HuH-7 (cell line): ENCODE measurements around the gene CAPZB.

Source experiments
- DNase-seq: peaks from one replicate; pipeline ENCODE4 v3.0.0; 2011; ENCODE audit warnings: low spot score

The CAPZB gene

GRCh38 chr1:19345391-19345790, 139.9 kb downstream of the CAPZB start:
- DNase-seq = no peak

- DNase-seq = no peak
Measured at GRCh38 chr1:19344831-19345230, 140.5 kb downstream of the CAPZB start.

DNA sequence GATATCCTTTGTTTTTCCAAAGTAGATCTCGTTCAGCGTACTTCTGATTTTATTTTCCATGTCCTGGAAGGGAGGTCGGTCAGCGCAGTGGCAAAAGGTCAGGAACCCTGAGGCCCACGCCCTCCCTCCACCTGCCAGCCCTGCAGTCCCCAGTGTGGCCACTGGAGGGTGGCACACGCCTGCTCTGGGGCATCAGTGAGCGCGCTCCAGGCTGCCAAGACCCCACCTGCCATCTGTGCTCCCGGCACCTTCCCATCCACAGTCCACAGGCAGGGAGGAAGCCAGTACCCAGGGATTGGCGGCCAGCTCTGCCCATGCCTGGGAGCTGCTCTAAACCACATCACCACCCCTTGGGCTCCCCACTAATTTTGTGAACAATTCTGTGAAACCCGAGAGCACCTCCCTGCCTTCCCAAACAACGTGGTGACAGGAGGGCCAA, 140.9 kb downstream of the CAPZB start:
- peak; percentile 85 for DNase-seq

DNA sequence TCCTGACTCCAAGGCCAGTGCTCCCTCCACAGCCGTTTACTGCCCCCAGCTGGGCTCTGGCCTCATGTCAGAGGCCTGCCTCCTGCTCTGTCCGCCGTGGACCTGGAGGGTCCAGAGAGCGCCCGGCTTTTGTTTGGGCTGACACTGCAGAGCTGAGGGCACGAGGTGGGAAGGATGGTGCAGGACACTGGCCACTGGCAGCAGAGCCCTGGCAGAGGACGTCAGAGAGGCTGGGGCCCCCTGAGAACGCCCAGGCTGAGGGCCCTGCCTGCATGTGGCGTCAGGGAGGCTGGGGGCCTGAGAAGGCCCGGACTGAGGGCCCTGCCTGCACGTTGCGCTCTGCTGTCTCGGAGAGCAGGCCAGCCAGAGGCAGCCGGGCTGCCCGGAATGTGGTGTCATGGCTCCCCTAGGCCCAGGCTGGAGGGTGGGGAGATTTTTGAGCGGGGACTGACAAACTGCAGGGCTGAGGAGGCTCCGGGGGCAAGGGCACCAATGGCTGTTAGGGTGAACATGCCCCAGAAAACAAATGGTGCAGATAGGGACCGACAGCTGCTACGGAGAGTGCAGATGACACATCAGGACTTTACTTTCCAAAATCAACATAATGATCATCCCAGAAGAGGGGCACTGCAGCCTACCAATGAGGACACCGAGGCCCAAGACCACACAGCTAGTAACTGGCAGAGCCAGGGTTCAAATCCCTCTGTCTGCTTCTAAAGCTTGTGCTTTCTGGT, 141.6 kb downstream of the CAPZB start:
- no peak for DNase-seq

DNA sequence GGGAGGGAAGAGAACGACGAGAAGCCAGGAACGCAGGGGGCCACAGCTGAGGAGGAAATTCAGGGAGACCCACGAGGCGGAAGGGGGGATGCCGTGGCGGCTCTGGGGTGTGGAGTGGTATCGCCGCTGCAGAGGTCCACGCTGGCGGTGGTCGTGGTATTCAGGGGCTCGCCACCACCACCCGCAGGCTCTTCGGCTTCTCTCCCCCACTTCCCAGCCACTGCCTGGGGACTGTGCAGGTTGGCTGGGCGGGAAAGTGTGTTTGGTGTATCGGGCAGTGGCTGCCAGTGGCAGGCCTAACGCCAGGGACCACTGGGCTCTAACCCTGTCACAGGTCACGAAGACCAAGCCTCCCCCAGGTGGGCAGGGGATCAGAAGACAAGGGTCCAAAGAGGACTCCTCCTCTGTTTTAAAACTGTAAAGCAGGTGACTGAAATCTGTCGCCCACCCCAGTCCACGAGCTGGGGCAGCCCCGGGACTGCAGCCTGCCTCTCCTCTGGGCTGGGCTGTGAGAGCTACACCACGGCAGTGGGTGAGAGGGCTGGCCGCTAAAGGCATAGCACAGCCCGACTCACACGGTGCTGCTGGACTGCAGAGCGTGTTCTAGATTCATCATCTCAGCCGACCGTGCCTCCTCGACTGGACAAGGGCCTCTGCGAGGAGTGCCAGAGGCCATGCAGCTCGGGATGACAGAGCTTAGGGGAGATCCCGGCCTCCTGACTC, 142.3 kb downstream of the CAPZB start:
- no peak for DNase-seq

GRCh38 chr1:19342062-19342750, 143.1 kb downstream of the CAPZB start:
- DNase-seq = no peak

- peak; percentile 97 for DNase-seq
Measured at GRCh38 chr1:19341201-19342061, 143.9 kb downstream of the CAPZB start.

- DNase-seq = no peak
Measured at GRCh38 chr1:19340387-19340937, 144.9 kb downstream of the CAPZB start.

DNA sequence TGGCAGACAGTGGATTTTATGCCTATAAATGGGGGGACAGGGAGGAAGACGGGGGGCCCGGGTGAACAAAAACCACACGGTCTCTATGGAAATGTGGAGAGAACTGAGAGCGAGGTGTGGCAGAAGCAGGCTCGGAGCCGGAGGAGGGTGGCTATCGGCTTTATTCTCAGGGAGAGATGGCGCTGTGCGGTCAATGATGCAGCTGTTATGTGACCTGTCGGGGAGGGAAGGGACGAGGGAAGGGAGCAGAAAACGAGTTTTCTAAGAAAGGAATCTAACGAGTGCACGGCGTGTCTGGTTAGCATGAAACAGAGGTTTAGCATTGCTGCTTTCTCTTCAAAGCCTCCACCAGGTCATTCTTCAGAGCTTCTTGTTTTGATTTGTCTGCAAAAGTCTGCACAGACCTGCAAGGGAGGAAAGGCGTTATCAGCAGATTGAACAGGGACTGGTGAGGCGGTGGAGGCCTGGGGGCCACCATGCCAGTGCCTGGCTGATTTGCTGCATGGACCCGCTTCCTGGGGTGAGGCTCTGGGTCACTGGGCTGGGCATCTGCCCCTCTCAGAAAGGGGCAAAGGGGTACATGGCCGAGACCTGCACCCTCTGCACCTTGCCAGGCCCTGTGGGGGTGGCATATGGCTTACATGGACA, 146.0 kb downstream of the CAPZB start:
- no peak for DNase-seq

- DNase-seq = peak; percentile 81
Measured at GRCh38 chr1:19338323-19338762, 147.0 kb downstream of the CAPZB start.

DNA sequence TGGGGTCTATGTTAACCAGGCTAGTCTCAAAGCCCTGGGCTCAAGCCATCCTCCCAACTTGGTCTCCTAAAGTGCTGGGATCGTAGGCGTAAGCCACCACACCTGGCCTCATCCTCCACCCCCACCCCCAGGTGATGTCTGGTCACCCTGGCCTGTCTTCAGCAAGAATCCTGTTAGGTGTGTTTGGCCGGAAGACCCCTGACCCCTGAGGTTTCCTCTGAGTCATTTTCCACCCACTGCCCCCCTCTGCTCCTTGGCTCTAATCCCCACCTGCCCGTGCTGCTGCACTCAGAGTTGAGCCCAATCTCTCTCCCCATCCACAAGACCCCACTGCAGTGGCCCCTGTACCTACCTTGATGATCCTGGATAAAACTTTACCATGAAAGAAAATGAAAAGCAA, 148.1 kb downstream of the CAPZB start:
- no peak for DNase-seq

DNA sequence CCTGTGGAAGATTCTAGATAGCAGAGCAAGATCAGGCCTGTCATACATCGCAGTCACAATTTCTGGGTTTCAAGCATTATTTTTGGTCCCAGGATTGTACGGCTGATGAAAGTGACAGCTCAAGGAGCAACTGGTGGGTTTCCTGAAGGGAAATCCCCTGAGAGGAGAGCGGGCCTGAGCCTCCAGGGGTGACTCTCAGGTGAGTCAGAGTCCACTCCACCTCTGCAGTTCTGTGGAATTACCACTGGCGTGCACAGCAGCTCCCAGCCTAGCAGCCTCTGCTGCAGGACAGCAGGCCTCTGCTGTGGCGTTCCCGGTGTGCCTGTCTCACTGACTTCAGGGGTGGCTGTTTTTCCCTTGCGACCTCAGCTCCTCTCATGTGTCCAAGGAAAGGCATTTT, 148.8 kb downstream of the CAPZB start:
- no peak for DNase-seq

DNA sequence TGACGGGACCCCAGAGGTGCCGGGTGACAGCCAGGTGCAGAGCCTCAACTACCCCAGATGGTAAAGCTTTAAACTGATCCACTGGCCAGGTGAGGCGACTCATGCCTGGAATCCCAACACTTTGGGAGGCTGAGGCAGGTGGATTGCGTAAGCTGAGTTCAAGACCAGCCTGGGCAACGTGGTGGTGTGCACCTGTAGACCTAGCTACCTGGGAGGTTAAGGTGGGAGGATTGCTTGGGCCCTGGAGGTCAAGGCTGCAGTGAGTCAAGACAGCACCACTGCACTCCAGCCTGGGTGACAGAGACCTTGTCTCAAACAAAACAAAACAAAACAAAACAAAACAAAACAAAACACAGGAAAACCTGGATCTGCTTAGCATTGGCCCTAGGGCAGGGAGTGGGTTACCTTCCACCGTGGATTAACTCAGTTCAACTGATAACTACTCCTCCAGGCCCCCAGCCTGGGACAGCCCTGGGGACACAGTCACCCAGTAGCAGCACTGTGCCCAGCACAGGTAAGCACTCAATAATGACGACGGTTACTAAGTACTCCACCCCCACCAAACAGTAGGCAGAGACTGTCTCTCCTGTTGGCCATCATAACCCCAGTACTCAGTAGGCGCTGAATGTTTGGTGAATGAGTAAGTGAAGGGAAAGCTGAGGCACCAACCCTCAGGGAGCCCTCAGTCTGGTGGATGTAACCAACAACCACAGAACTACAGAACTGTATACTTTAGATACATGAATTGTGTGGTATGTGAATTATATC, 151.6 kb downstream of the CAPZB start:
- no peak for DNase-seq

DNA sequence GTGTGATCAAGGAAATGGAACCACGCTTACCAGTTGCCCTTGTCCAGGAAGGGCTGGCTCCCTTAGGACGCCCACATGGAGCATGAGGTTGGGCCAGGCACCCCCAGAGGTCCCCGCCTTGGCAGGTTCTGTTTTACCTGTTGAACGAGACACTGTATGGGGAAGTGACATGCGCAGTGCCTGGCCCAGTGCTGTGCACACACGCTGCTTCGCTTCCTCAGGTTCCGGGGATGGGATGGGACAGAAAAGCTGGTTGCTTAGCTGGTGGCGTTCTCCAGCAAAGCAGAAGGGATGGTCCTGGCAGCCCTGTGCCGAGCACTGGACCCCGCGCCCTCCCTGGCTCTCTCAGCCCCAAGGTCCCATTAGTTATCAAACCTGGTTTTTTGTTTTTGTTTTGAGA, 152.5 kb downstream of the CAPZB start:
- DNase-seq = no peak

DNA sequence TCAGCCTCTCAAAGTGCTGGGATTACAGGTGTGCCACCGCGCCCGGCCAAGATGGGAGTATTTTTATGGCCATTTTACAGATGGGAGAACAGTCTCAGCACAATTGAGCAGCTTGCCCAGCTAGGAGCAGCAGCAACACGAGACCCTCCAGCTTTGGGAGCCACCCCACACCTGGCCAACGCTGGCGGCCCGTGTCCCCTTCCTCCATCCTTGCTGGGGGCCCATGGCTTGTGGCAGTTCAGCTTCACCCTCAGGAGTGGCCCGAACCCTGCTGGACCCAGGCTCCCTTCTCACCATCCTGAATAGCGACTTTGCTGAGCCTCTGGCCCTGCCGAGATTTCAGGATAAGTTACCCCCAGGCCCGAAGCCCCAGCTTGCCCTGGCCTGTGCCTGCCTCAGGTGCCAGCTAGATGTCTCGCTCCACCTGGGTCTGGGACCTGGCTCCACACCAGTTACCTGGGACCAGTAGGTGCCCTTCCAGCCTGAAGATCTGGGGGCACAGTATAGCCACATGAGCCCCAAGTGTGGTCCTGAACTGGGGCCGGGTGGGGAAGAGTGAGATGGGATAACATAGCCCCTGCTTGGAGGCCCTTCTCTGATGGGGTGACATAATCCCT, 154.0 kb downstream of the CAPZB start:
- DNase-seq = no peak

- no peak for DNase-seq
Measured at GRCh38 chr1:19330449-19331135, 154.7 kb downstream of the CAPZB start.

DNA sequence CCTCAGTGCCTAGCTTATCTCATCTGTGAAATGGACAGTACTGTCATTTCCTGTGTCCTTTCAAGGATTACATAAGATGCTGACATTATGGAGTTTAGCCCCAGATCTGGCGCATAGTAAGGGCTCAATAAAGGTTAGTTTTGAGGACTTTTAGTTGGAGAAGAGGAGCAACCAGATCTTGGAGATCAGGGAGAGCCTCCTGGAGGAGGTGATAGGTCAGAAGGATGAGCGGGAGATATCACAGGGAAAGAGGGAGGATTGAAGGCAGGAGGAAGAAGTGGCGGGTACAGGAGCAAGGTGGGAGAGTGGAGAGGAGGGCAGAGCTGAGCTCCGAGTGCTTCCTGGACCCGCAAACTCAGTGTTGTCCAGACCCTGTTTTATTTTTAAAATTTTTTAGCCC, 155.7 kb downstream of the CAPZB start:
- DNase-seq = no peak

DNA sequence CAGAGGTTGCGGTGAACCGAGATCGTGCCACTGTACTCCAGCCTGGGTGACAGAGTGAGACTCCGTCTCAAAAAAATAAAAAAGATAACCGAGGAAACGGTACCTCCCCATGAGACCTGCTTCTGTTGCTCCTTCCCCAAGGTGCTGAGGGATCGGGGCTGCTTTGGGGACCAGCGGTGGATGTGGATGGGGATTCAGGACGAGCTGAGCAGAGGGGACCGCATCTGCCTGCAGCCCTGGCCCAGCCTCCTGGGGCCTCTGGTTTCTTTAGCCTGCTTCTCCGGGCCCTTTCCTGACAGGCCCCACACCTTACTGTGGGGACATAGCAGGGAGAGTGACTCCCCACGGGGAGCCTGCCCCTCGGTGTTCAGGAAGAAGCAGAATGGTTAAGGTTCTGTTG, 156.2 kb downstream of the CAPZB start:
- DNase-seq = no peak

DNA sequence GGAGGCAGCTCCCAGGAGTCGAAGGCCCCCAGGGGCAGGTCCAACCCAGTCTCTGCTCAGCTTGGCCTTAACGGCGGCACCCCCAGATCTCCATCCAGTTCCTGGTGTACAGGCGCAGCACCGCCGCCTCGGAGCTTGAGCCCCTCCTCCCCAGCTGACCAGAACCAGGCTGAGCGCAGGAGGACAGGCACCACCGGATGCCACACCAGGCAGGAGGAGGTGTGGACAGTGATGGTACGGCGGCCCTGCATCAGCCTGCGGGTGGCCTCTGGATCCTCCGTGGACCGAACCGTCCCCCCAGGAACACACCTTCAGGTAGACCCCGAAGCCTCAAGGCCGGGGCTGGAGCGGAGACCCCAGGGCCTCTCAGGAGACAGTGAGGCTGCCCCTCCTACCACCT, 156.9 kb downstream of the CAPZB start:
- DNase-seq = no peak
